ENCODE results near the gene CACNA1C. TPM values are rescaled to one million over a fixed set of nuclear protein-coding genes. Genes with fewer than 3 reads are reported as not detected.

The CACNA1C gene
- total and polyA plus RNA-seq, 2 donors (not counting 1 experiment from before 2014, with no cell fraction given) = 0.01 to 0.02 TPM

- H3K9ac ChIP-seq (ENCODE audit: low read length) = no peak overlapping the region
- TF ChIP-seq EZH2 (IDR thresholded peaks at IDR 0.05; ENCODE audit: borderline replicate concordance, insufficient read depth, low read depth, low read length, poor library complexity, severe bottlenecking) = no peak
- no peak for TF ChIP-seq CTCF (IDR thresholded peaks at IDR 0.05)
- DNase-seq = no peak
- H2AFZ ChIP-seq (ENCODE audit: insufficient read depth, low read depth, low read length, poor library complexity, severe bottlenecking) = no peak overlapping the region
- no peaks in the 10 kb centered on the region for H3K9me3 Mint-ChIP-seq (ENCODE audit: insufficient read depth)
- no peak overlapping the region for H3K4me2 ChIP-seq (replicated peaks; ENCODE audit: low read depth, low read length, poor library complexity, severe bottlenecking)
- peaks cover 0 to 3% (median 0%) of the 10 kb centered on the region in 3 donors for H3K9me3 ChIP-seq (ENCODE audit: control extremely low read depth in 1 of 3, control insufficient read depth in 2 of 3, insufficient read depth in 1 of 3, low read length in 2 of 3)
- WGBS (ENCODE audit: insufficient coverage) = 92% methylated on average over 6 of the region's 11 CpGs
- no peaks in the 10 kb centered on the region for H3K4me1 Mint-ChIP-seq
- no peak overlapping the region for H3K27ac Mint-ChIP-seq
- H3K27me3 ChIP-seq (replicated peaks in 1 of 4; ENCODE audit: control extremely low read depth in 1 of 4, control insufficient read depth in 3 of 4, insufficient read depth in 4 of 4, low read length in 3 of 4) = no peaks in the 10 kb centered on the region
- no peak overlapping the region for H3K4me3 Mint-ChIP-seq
- no peak for ATAC-seq (ENCODE audit: low read depth)
- H3K27ac ChIP-seq (ENCODE audit: low read length in 2 of 2) = no peak overlapping the region
- no peaks in the 10 kb centered on the region for H3K79me2 ChIP-seq (ENCODE audit: control insufficient read depth, insufficient read depth, low read length)
- peaks cover 4% of the 10 kb centered on the region for H3K27me3 Mint-ChIP-seq
- intact Hi-C loops (cut with micrococcal nuclease) = no loop called here
- no peaks in the 10 kb centered on the region for H3K36me3 ChIP-seq (replicated peaks in 1 of 2; ENCODE audit: control extremely low read depth in 1 of 2, control insufficient read depth in 1 of 2, extremely low read depth in 1 of 2, insufficient read depth in 2 of 2, low read length in 1 of 2)
- POLR2A ChIA-PET = no interaction called here
- H3K4me1 ChIP-seq (ENCODE audit: control insufficient read depth in 2 of 2, insufficient read depth in 2 of 2, low read length in 2 of 2) = no peaks in the 10 kb centered on the region
- no peaks in the 10 kb centered on the region for H4K20me1 ChIP-seq (ENCODE audit: control insufficient read depth, insufficient read depth, low read length, poor library complexity, severe bottlenecking)
- H3K4me3 ChIP-seq (ENCODE audit: control extremely low read depth in 1 of 5, extremely low read depth in 1 of 5, insufficient read depth in 1 of 5, low read depth in 2 of 5, low read length in 4 of 5) = no peak overlapping the region
- CTCF ChIA-PET = no interaction called here
Observed at GRCh38 chr12:2215709-2216560, 163.1 kb downstream of the CACNA1C start.

- ChIA-PET CTCF (no interaction called here), POLR2A (no interaction called here)
- ATAC-seq (ENCODE audit: low read depth) (no peak), DNase-seq (no peak)
- H3K9me3 ChIP-seq (ENCODE audit: control extremely low read depth in 1 of 3, control insufficient read depth in 2 of 3, insufficient read depth in 1 of 3, low read length in 2 of 3) = no peaks in the 10 kb centered on the region
- Mint-ChIP-seq H3K4me3 (no peak overlapping the region), H3K27ac (no peak overlapping the region), H3K9me3 (ENCODE audit: insufficient read depth) (no peaks in the 10 kb centered on the region), H3K4me1 (no peaks in the 10 kb centered on the region), H3K27me3 (peaks cover 7% of the 10 kb centered on the region)
- no peak overlapping the region for H3K4me2 ChIP-seq (replicated peaks; ENCODE audit: low read depth, low read length, poor library complexity, severe bottlenecking)
- no peaks in the 10 kb centered on the region for H3K27me3 ChIP-seq (replicated peaks in 1 of 4; ENCODE audit: control extremely low read depth in 1 of 4, control insufficient read depth in 3 of 4, insufficient read depth in 4 of 4, low read length in 3 of 4)
- no peak overlapping the region for H3K27ac ChIP-seq (ENCODE audit: low read length in 2 of 2)
- no peaks in the 10 kb centered on the region for H3K36me3 ChIP-seq (replicated peaks in 1 of 2; ENCODE audit: control extremely low read depth in 1 of 2, control insufficient read depth in 1 of 2, extremely low read depth in 1 of 2, insufficient read depth in 2 of 2, low read length in 1 of 2)
- H3K4me1 ChIP-seq (ENCODE audit: control insufficient read depth in 2 of 2, insufficient read depth in 2 of 2, low read length in 2 of 2) = no peaks in the 10 kb centered on the region
- no peak overlapping the region for H3K9ac ChIP-seq (ENCODE audit: low read length)
- intact Hi-C loops (cut with micrococcal nuclease) = no loop called here
- WGBS (ENCODE audit: insufficient coverage) = 88% methylated on average over 5 of the region's 5 CpGs
- no peaks in the 10 kb centered on the region for H4K20me1 ChIP-seq (ENCODE audit: control insufficient read depth, insufficient read depth, low read length, poor library complexity, severe bottlenecking)
- TF ChIP-seq EZH2 (IDR thresholded peaks at IDR 0.05; ENCODE audit: borderline replicate concordance, insufficient read depth, low read depth, low read length, poor library complexity, severe bottlenecking) (no peak), CTCF (IDR thresholded peaks at IDR 0.05) (no peak)
- H3K79me2 ChIP-seq (ENCODE audit: control insufficient read depth, insufficient read depth, low read length) = no peaks in the 10 kb centered on the region
- no peak overlapping the region for H3K4me3 ChIP-seq (ENCODE audit: control extremely low read depth in 1 of 5, extremely low read depth in 1 of 5, insufficient read depth in 1 of 5, low read depth in 2 of 5, low read length in 4 of 5)
- H2AFZ ChIP-seq (ENCODE audit: insufficient read depth, low read depth, low read length, poor library complexity, severe bottlenecking) = no peak overlapping the region
Observed at GRCh38 chr12:2218706-2219105, 165.9 kb downstream of the CACNA1C start.

Measured in B cell (primary cell).